OCI-LY3 (cell line): ENCODE measurements around the gene DYRK3.

ENCODE experiments used
- H2AFZ ChIP-seq: fragments of 200-600, 300-600 bp; shearing (Covaris generic); 2 replicates; pipeline ENCODE4 v1.6.0; 2014; ENCODE audit warnings: antibody characterized with exemption, low read depth, low read length
- H3K27ac ChIP-seq: fragments of 200-600, 300-600 bp; sonication (generic); 2 replicates; pipeline ENCODE4 v1.5.1; 2014; ENCODE audit warnings: mild to moderate bottlenecking, low read length, moderate library complexity, mixed read lengths
- H3K27me3 ChIP-seq: fragments of 200-600, 300-600 bp; sonication (generic); 2 replicates; pipeline ENCODE4 v1.6.1; 2014; ENCODE audit warnings: low read depth, low read length, mixed read lengths
- H3K36me3 ChIP-seq: fragments of 200-600, 300-600 bp; sonication (generic); replicated peaks from 2 replicates; pipeline ENCODE3; 2014; ENCODE audit warnings: low read depth, low read length, mixed read lengths
- H3K4me1 ChIP-seq: fragments of 300-600, 200-600 bp; sonication (generic); 2 replicates; pipeline ENCODE4 v1.6.1; 2014; ENCODE audit warnings: low read length, mixed read lengths
- H3K4me2 ChIP-seq: fragments of 200-600, 300-600 bp; sonication (generic); 2 replicates; pipeline ENCODE4 v1.6.1; 2014; ENCODE audit warnings: low read length, mixed read lengths
- H3K4me3 ChIP-seq: fragments of 300-600, 200-600 bp; sonication (generic); 2 replicates; pipeline ENCODE4 v1.5.1; 2014; ENCODE audit warnings: antibody characterized with exemption, mild to moderate bottlenecking, low read length, moderate library complexity
- H3K79me2 ChIP-seq: fragments of 300-600, 200-600 bp; shearing (Covaris generic); 2 replicates; pipeline ENCODE4 v1.6.1; 2014; ENCODE audit warnings: mild to moderate bottlenecking, low read length, mixed read lengths
- H3K9ac ChIP-seq: fragments of 300-600, 200-600 bp; shearing (Covaris generic); 2 replicates; pipeline ENCODE4 v1.6.0; 2014; ENCODE audit warnings: mild to moderate bottlenecking, low read length, moderate library complexity
- H3K9me3 ChIP-seq: fragments of 200-600, 300-600 bp; shearing (Covaris generic); 2 replicates; pipeline ENCODE4 v1.6.1; 2014; ENCODE audit warnings: low read length, mixed read lengths; ENCODE audit not compliant: insufficient read depth
- H4K20me1 ChIP-seq: fragments of 200-600, 300-600 bp; sonication (generic); 2 replicates; pipeline ENCODE4 v1.6.1; 2016; ENCODE audit warnings: low read length, mixed read lengths; ENCODE audit not compliant: insufficient read depth
- CTCF ChIP-seq: fragments of 200-600, 300-600 bp; sonication (generic); IDR thresholded peaks from 2 replicates; pipeline ENCODE4 v1.5.1; 2014; ENCODE audit warnings: antibody characterized with exemption, low read length, low read depth
- EZH2phosphoT487 ChIP-seq: fragments of 200-600 bp; shearing (Covaris generic); IDR thresholded peaks from 2 replicates; pipeline ENCODE4 v1.6.1; 2018; ENCODE audit warnings: antibody characterized with exemption, mixed run types, low read depth

The DYRK3 gene

GRCh38 chr1:206654828-206655227 is 19.5 kb downstream of the DYRK3 start:
- Histone ChIP-seq H2AFZ (no peak overlapping the region), H3K9ac (no peak overlapping the region), H3K27me3 (peaks cover 16% of the 10 kb centered on the region), H3K79me2 (no peaks in the 10 kb centered on the region), H3K4me1 (peaks cover 11% of the 10 kb centered on the region), H3K4me2 (no peak overlapping the region), H3K27ac (no peak overlapping the region), H3K4me3 (no peak overlapping the region), H3K36me3 (no peaks in the 10 kb centered on the region), H4K20me1 (no peaks in the 10 kb centered on the region), H3K9me3 (no peaks in the 10 kb centered on the region)
- TF ChIP-seq EZH2phosphoT487 = no peak

GRCh38 chr1:206655471-206655882 is 20.1 kb downstream of the DYRK3 start:
- Histone ChIP-seq H3K27me3 (peaks cover 16% of the 10 kb centered on the region), H3K9ac (no peak overlapping the region), H3K4me2 (no peak overlapping the region), H3K4me1 (peaks cover 11% of the 10 kb centered on the region), H2AFZ (no peak overlapping the region), H3K79me2 (no peaks in the 10 kb centered on the region), H3K36me3 (no peaks in the 10 kb centered on the region), H3K9me3 (no peaks in the 10 kb centered on the region), H4K20me1 (no peaks in the 10 kb centered on the region), H3K27ac (no peak overlapping the region), H3K4me3 (no peak overlapping the region)
- TF ChIP-seq CTCF (no peak), EZH2phosphoT487 (no peak)

- Histone ChIP-seq H3K27me3 (peaks cover 17% of the 10 kb centered on the region), H3K4me1 (peaks cover 11% of the 10 kb centered on the region), H4K20me1 (no peaks in the 10 kb centered on the region), H3K9ac (no peak overlapping the region), H3K9me3 (no peaks in the 10 kb centered on the region), H3K36me3 (no peaks in the 10 kb centered on the region), H3K4me3 (no peak overlapping the region), H2AFZ (no peak overlapping the region), H3K4me2 (no peak overlapping the region), H3K79me2 (no peaks in the 10 kb centered on the region), H3K27ac (no peak overlapping the region)
- TF ChIP-seq CTCF (no peak), EZH2phosphoT487 (no peak)
These were observed 21.6 kb downstream of the DYRK3 start for GRCh38 chr1:206656936-206657335.

- H3K79me2 ChIP-seq = no peaks in the 10 kb centered on the region
- H3K27ac ChIP-seq = no peak overlapping the region
- H3K36me3 ChIP-seq = no peaks in the 10 kb centered on the region
- H3K4me3 ChIP-seq = peak overlapping the region; percentile 70
- peak overlapping the region; percentile 65; the same call in 1 of the 2 replicates for H2AFZ ChIP-seq
- H3K4me2 ChIP-seq = peak overlapping the region; percentile 83
- no peak overlapping the region for H3K9ac ChIP-seq
- no peaks in the 10 kb centered on the region for H4K20me1 ChIP-seq
- peaks cover 15% of the 10 kb centered on the region for H3K4me1 ChIP-seq
- no peak for TF ChIP-seq CTCF
- TF ChIP-seq EZH2phosphoT487 = no peak
- H3K9me3 ChIP-seq = no peaks in the 10 kb centered on the region
- H3K27me3 ChIP-seq = peaks cover 25% of the 10 kb centered on the region
These were observed 22.4 kb downstream of the DYRK3 start for GRCh38 chr1:206657751-206658150.
